Measurements from ENCODE around the gene PGAP2. TPM values are rescaled to one million over a fixed set of nuclear protein-coding genes. Genes with fewer than 3 reads are reported as not detected.

PGAP2 gene
- total RNA-seq, 2 experiments from 2014 or later = 18.0 to 19.0 TPM

- Mint-ChIP-seq H3K4me3 (no peak overlapping the region), H3K9me3 (no peaks in the 10 kb centered on the region), H3K36me3 (ENCODE audit: low read depth) (peaks cover 57% of the 10 kb centered on the region), H3K4me1 (peaks cover 36% of the 10 kb centered on the region), H3K27ac (peak overlapping the region; percentile 36), H3K27me3 (no peaks in the 10 kb centered on the region)
- DNase-seq = no peak
- ChIA-PET POLR2A (interaction anchor here (0.6 to 5.9 kb wide), 5 partner anchors 11 to 248 kb away, joined by 3 to 45 read pairs (median 6); partner anchors contain the start of genes RHOG and STIM1), CTCF (interaction anchor here (0.6 to 3.8 kb wide), 13 partner anchors 8 to 272 kb away, joined by 3 to 34 read pairs (median 4); partner anchors contain the start of genes PGAP2 and RHOG)
Observed at GRCh38 chr11:3825473-3826154, 17.3 kb downstream of the PGAP2 start.

- POLR2A ChIA-PET = interaction anchor here (1.0 to 5.9 kb wide), 2 partner anchors 14 to 28 kb away, joined by 3 to 45 read pairs; partner anchors contain the start of gene RHOG
- Mint-ChIP-seq H3K4me3 (no peak overlapping the region), H3K4me1 (peaks cover 47% of the 10 kb centered on the region), H3K27me3 (no peaks in the 10 kb centered on the region), H3K9me3 (no peaks in the 10 kb centered on the region), H3K27ac (peak overlapping the region; percentile 30), H3K36me3 (ENCODE audit: low read depth) (peaks cover 68% of the 10 kb centered on the region)
- CTCF ChIA-PET = interaction anchor here (1.1 to 3.0 kb wide), 3 partner anchors 10 to 246 kb away, joined by 4 to 21 read pairs (median 19); partner anchors contain the start of gene PGAP2
- no peak for DNase-seq
Observed at GRCh38 chr11:3826721-3827120, 18.4 kb downstream of the PGAP2 start.

GRCh38 chr11:3827434-3828186, 19.2 kb downstream of the PGAP2 start:
- Mint-ChIP-seq H3K4me1 (peaks cover 56% of the 10 kb centered on the region), H3K36me3 (ENCODE audit: low read depth) (peaks cover 76% of the 10 kb centered on the region), H3K9me3 (no peaks in the 10 kb centered on the region), H3K27me3 (no peaks in the 10 kb centered on the region), H3K27ac (no peak overlapping the region), H3K4me3 (no peak overlapping the region)
- ChIA-PET CTCF (interaction anchor here (0.9 to 3.0 kb wide), 4 partner anchors 9 to 245 kb away, joined by 3 to 21 read pairs (median 6); no protein-coding TSS in a partner anchor), POLR2A (interaction anchor here (1.8 to 5.9 kb wide), 2 partner anchors 9 to 13 kb away, joined by 6 to 45 read pairs; partner anchors contain the start of gene RHOG)
- DNase-seq = no peak

- H3K27me3 Mint-ChIP-seq = no peaks in the 10 kb centered on the region
- no peak overlapping the region for H3K27ac Mint-ChIP-seq
- H3K36me3 Mint-ChIP-seq (ENCODE audit: low read depth) = peaks cover 82% of the 10 kb centered on the region
- POLR2A ChIA-PET = interaction anchor here (1.4 to 5.3 kb wide), 2 partner anchors 10 to 18 kb away, joined by 3 to 33 read pairs; partner anchors contain the start of gene RHOG
- no peak for DNase-seq
- CTCF ChIA-PET = interaction anchor here (1.3 to 17.4 kb wide), 3 partner anchors 12 to 22 kb away, joined by 4 to 461 read pairs (median 5); partner anchors contain the start of genes PGAP2 and STIM1
- H3K4me1 Mint-ChIP-seq = peaks cover 67% of the 10 kb centered on the region
- no peak overlapping the region for H3K4me3 Mint-ChIP-seq
- H3K9me3 Mint-ChIP-seq = no peaks in the 10 kb centered on the region
Observed at GRCh38 chr11:3830088-3830487, 21.7 kb downstream of the PGAP2 start.

GRCh38 chr11:3830730-3831129, 22.4 kb downstream of the PGAP2 start:
- ChIA-PET POLR2A (interaction anchor here (1.1 to 19.7 kb wide), 5 partner anchors 10 to 243 kb away, joined by 3 to 639 read pairs (median 3); partner anchors contain the start of genes RHOG and STIM1), CTCF (interaction anchor here (1.3 to 17.4 kb wide), 4 partner anchors 11 to 242 kb away, joined by 3 to 461 read pairs (median 4); partner anchors contain the start of genes PGAP2 and STIM1)
- Mint-ChIP-seq H3K27me3 (no peaks in the 10 kb centered on the region), H3K4me3 (no peak overlapping the region), H3K4me1 (peaks cover 69% of the 10 kb centered on the region), H3K9me3 (no peaks in the 10 kb centered on the region), H3K36me3 (ENCODE audit: low read depth) (peaks cover 84% of the 10 kb centered on the region), H3K27ac (peak overlapping the region; percentile 65)
- no peak for DNase-seq

- no peak for DNase-seq
- H3K4me1 Mint-ChIP-seq = peaks cover 71% of the 10 kb centered on the region
- no peak overlapping the region for H3K4me3 Mint-ChIP-seq
- ChIA-PET POLR2A (interaction anchor here (1.1 to 19.7 kb wide), 6 partner anchors 8 to 242 kb away, joined by 3 to 639 read pairs (median 4); partner anchors contain the start of genes RHOG and STIM1), CTCF (interaction anchor here (1.0 to 17.4 kb wide), 5 partner anchors 10 to 241 kb away, joined by 3 to 461 read pairs (median 3); partner anchors contain the start of genes PGAP2 and STIM1)
- peaks cover 81% of the 10 kb centered on the region for H3K36me3 Mint-ChIP-seq (ENCODE audit: low read depth)
- no peaks in the 10 kb centered on the region for H3K27me3 Mint-ChIP-seq
- no peaks in the 10 kb centered on the region for H3K9me3 Mint-ChIP-seq
- peak overlapping the region; percentile 61 for H3K27ac Mint-ChIP-seq
Observed at GRCh38 chr11:3831378-3832239, 23.2 kb downstream of the PGAP2 start.

GRCh38 chr11:3832816-3833215, 24.5 kb downstream of the PGAP2 start:
- Mint-ChIP-seq H3K27ac (peak overlapping the region; percentile 52), H3K4me3 (no peak overlapping the region), H3K27me3 (no peaks in the 10 kb centered on the region), H3K36me3 (ENCODE audit: low read depth) (peaks cover 78% of the 10 kb centered on the region), H3K4me1 (peaks cover 79% of the 10 kb centered on the region), H3K9me3 (no peaks in the 10 kb centered on the region)
- ChIA-PET POLR2A (interaction anchor here (1.5 to 19.7 kb wide), 3 partner anchors 7 to 24 kb away, joined by 6 to 639 read pairs (median 33); partner anchors contain the start of genes PGAP2, RHOG and STIM1), CTCF (interaction anchor here (0.7 to 17.4 kb wide), 4 partner anchors 8 to 233 kb away, joined by 4 to 461 read pairs (median 6); partner anchors contain the start of gene STIM1)
- DNase-seq = no peak

- no peaks in the 10 kb centered on the region for H3K27me3 Mint-ChIP-seq
- ChIA-PET POLR2A (interaction anchor here (1.5 to 19.7 kb wide), 3 partner anchors 7 to 25 kb away, joined by 6 to 639 read pairs (median 33); partner anchors contain the start of genes PGAP2, RHOG and STIM1), CTCF (interaction anchor here (0.7 to 17.4 kb wide), 5 partner anchors 8 to 240 kb away, joined by 4 to 461 read pairs (median 5); partner anchors contain the start of gene STIM1)
- H3K4me3 Mint-ChIP-seq = no peak overlapping the region
- peaks cover 79% of the 10 kb centered on the region for H3K36me3 Mint-ChIP-seq (ENCODE audit: low read depth)
- peaks cover 84% of the 10 kb centered on the region for H3K4me1 Mint-ChIP-seq
- H3K27ac Mint-ChIP-seq = peak overlapping the region; percentile 38
- no peak for DNase-seq
- H3K9me3 Mint-ChIP-seq = no peaks in the 10 kb centered on the region
Observed at GRCh38 chr11:3833449-3833848, 25.1 kb downstream of the PGAP2 start.

- no peak for DNase-seq
- peak overlapping the region; percentile 62 for H3K27ac Mint-ChIP-seq
- CTCF ChIA-PET = interaction anchor here (1.3 to 17.4 kb wide), 3 partner anchors 9 to 239 kb away, joined by 5 to 461 read pairs (median 5); partner anchors contain the start of gene STIM1
- H3K4me1 Mint-ChIP-seq = peaks cover 92% of the 10 kb centered on the region
- no peaks in the 10 kb centered on the region for H3K27me3 Mint-ChIP-seq
- H3K4me3 Mint-ChIP-seq = peak overlapping the region; percentile 64
- H3K9me3 Mint-ChIP-seq = no peaks in the 10 kb centered on the region
- POLR2A ChIA-PET = interaction anchor here (1.5 to 19.7 kb wide), 3 partner anchors 21 to 35 kb away, joined by 6 to 639 read pairs (median 10); partner anchors contain the start of genes PGAP2 and STIM1
- H3K36me3 Mint-ChIP-seq (ENCODE audit: low read depth) = peaks cover 87% of the 10 kb centered on the region
Observed at GRCh38 chr11:3834349-3834663, 25.9 kb downstream of the PGAP2 start.

GRCh38 chr11:3834664-3835461, 26.5 kb downstream of the PGAP2 start:
- peaks cover 89% of the 10 kb centered on the region for H3K36me3 Mint-ChIP-seq (ENCODE audit: low read depth)
- H3K9me3 Mint-ChIP-seq = no peaks in the 10 kb centered on the region
- peak; percentile 30 for DNase-seq
- no peaks in the 10 kb centered on the region for H3K27me3 Mint-ChIP-seq
- peaks cover 93% of the 10 kb centered on the region for H3K4me1 Mint-ChIP-seq
- H3K4me3 Mint-ChIP-seq = peak overlapping the region; percentile 64
- POLR2A ChIA-PET = interaction anchor here (0.7 to 19.7 kb wide), 5 partner anchors 11 to 50 kb away, joined by 3 to 639 read pairs (median 3); partner anchors contain the start of gene STIM1
- CTCF ChIA-PET = interaction anchor here (1.2 to 17.4 kb wide), 4 partner anchors 9 to 238 kb away, joined by 4 to 461 read pairs (median 18); partner anchors contain the start of gene STIM1
- peak overlapping the region; percentile 62 for H3K27ac Mint-ChIP-seq

Measured in activated CD4-positive, alpha-beta memory T cell treated with anti-CD3 and anti-CD28 coated beads, Interleukin-2, amount 10 ng/mL, durations not matched to agents 7 days and 5 days (primary cell).